Memory B cell (primary cell): Measurements from ENCODE around the gene INVS.

ENCODE experiments used
- ATAC-seq: fragments of 150-1000 bp; cut with Tn5 transposase; 2 replicates; pipeline ENCODE4 v1.10.0; 2021; ENCODE audit warnings: low read depth, mild to moderate bottlenecking, moderate library complexity
- DNase-seq, 2 donors: peaks; one replicate each; pipeline ENCODE4 v3.0.0; 2022; ENCODE audit warnings: low spot score in 2 of 2
- H3K27ac Mint-ChIP-seq: one replicate; pipeline ENCODE4 v1.8.0; 2022; ENCODE audit warnings: mild to moderate bottlenecking, moderate library complexity, mixed read lengths
- H3K27me3 Mint-ChIP-seq: one replicate; pipeline ENCODE4 v1.8.0; 2022; ENCODE audit warnings: mixed read lengths
- H3K36me3 Mint-ChIP-seq: one replicate; pipeline ENCODE4 v1.8.0; 2022; ENCODE audit warnings: mild to moderate bottlenecking, mixed read lengths
- H3K4me1 Mint-ChIP-seq: one replicate; pipeline ENCODE4 v1.8.0; 2022; ENCODE audit warnings: mixed read lengths
- H3K4me3 Mint-ChIP-seq: one replicate; pipeline ENCODE4 v1.8.0; 2022; ENCODE audit warnings: mild to moderate bottlenecking, moderate library complexity, mixed read lengths
- H3K9me3 Mint-ChIP-seq: one replicate; pipeline ENCODE4 v1.8.0; 2022; ENCODE audit warnings: mixed read lengths

INVS gene

GRCh38 chr9:100160021-100160420, 61.0 kb downstream of the INVS start:
- peaks cover 14% of the 10 kb centered on the region for H3K36me3 Mint-ChIP-seq

GRCh38 chr9:100167176-100167575, 68.1 kb downstream of the INVS start:
- Mint-ChIP-seq H3K4me1 (no peaks in the 10 kb centered on the region), H3K27me3 (no peaks in the 10 kb centered on the region), H3K36me3 (peaks cover 11% of the 10 kb centered on the region), H3K9me3 (peaks cover 1% of the 10 kb centered on the region), H3K4me3 (no peak overlapping the region), H3K27ac (no peak overlapping the region)
- no peak for ATAC-seq
- DNase-seq, result no peak

More at GRCh38 chr9:100160021-100160420, 61.0 kb downstream of the INVS start:
- H3K4me1 Mint-ChIP-seq, result peaks cover 11% of the 10 kb centered on the region
- no peaks in the 10 kb centered on the region for H3K9me3 Mint-ChIP-seq
- H3K27ac Mint-ChIP-seq, result no peak overlapping the region
- peak; percentile 22 for ATAC-seq
- H3K27me3 Mint-ChIP-seq, result no peaks in the 10 kb centered on the region
- DNase-seq, result no peak
- no peak overlapping the region for H3K4me3 Mint-ChIP-seq

GRCh38 chr9:100167915-100168654, 69.0 kb downstream of the INVS start:
- Mint-ChIP-seq H3K4me3 (no peak overlapping the region), H3K27me3 (no peaks in the 10 kb centered on the region)

GRCh38 chr9:100170085-100170484, 71.0 kb downstream of the INVS start:
- Mint-ChIP-seq H3K27me3 (no peaks in the 10 kb centered on the region), H3K36me3 (peaks cover 34% of the 10 kb centered on the region), H3K4me3 (no peak overlapping the region), H3K27ac (no peak overlapping the region), H3K9me3 (peaks cover 7% of the 10 kb centered on the region), H3K4me1 (no peaks in the 10 kb centered on the region)
- ATAC-seq (no peak), DNase-seq (no peak)

More at GRCh38 chr9:100167915-100168654, 69.0 kb downstream of the INVS start:
- no peak overlapping the region for H3K27ac Mint-ChIP-seq
- peaks cover 18% of the 10 kb centered on the region for H3K36me3 Mint-ChIP-seq
- no peaks in the 10 kb centered on the region for H3K4me1 Mint-ChIP-seq
- ATAC-seq (no peak), DNase-seq (no peak)
- H3K9me3 Mint-ChIP-seq, result peaks cover 4% of the 10 kb centered on the region

- Mint-ChIP-seq H3K9me3 (peaks cover 7% of the 10 kb centered on the region), H3K4me1 (no peaks in the 10 kb centered on the region), H3K27me3 (no peaks in the 10 kb centered on the region), H3K4me3 (no peak overlapping the region), H3K27ac (no peak overlapping the region), H3K36me3 (peaks cover 35% of the 10 kb centered on the region)
- no peak for DNase-seq
- no peak for ATAC-seq
Measured at GRCh38 chr9:100170556-100170955, 71.5 kb downstream of the INVS start.

GRCh38 chr9:100186356-100186755, 87.3 kb downstream of the INVS start:
- H3K27me3 Mint-ChIP-seq, result no peaks in the 10 kb centered on the region
- no peak for ATAC-seq
- H3K9me3 Mint-ChIP-seq, result peaks cover 24% of the 10 kb centered on the region
- no peak for DNase-seq
- H3K4me3 Mint-ChIP-seq, result no peak overlapping the region
- peaks cover 3% of the 10 kb centered on the region for H3K4me1 Mint-ChIP-seq
- no peak overlapping the region for H3K27ac Mint-ChIP-seq
- peaks cover 35% of the 10 kb centered on the region for H3K36me3 Mint-ChIP-seq

- peaks cover 54% of the 10 kb centered on the region for H3K36me3 Mint-ChIP-seq
- no peak overlapping the region for H3K27ac Mint-ChIP-seq
- H3K4me1 Mint-ChIP-seq, result peaks cover 3% of the 10 kb centered on the region
- no peaks in the 10 kb centered on the region for H3K27me3 Mint-ChIP-seq
- peaks cover 20% of the 10 kb centered on the region for H3K9me3 Mint-ChIP-seq
- DNase-seq (no peak), ATAC-seq (no peak)
- no peak overlapping the region for H3K4me3 Mint-ChIP-seq
Measured at GRCh38 chr9:100190339-100190738, 91.3 kb downstream of the INVS start.

- Mint-ChIP-seq H3K36me3 (peaks cover 52% of the 10 kb centered on the region), H3K4me3 (no peak overlapping the region), H3K27ac (no peak overlapping the region), H3K27me3 (no peaks in the 10 kb centered on the region), H3K9me3 (peaks cover 20% of the 10 kb centered on the region), H3K4me1 (peaks cover 3% of the 10 kb centered on the region)
- no peak for DNase-seq
- no peak for ATAC-seq
Measured at GRCh38 chr9:100191264-100191663, 92.2 kb downstream of the INVS start.

GRCh38 chr9:100193078-100193477, 94.0 kb downstream of the INVS start:
- DNase-seq (no peak), ATAC-seq (no peak)
- Mint-ChIP-seq H3K4me1 (no peaks in the 10 kb centered on the region), H3K27me3 (no peaks in the 10 kb centered on the region), H3K36me3 (peaks cover 41% of the 10 kb centered on the region), H3K9me3 (peaks cover 18% of the 10 kb centered on the region), H3K27ac (no peak overlapping the region), H3K4me3 (no peak overlapping the region)

GRCh38 chr9:100196215-100196614, 97.2 kb downstream of the INVS start:
- peaks cover 8% of the 10 kb centered on the region for H3K9me3 Mint-ChIP-seq
- H3K27ac Mint-ChIP-seq, result no peak overlapping the region
- no peak for ATAC-seq
- peaks cover 28% of the 10 kb centered on the region for H3K36me3 Mint-ChIP-seq
- no peaks in the 10 kb centered on the region for H3K27me3 Mint-ChIP-seq
- no peaks in the 10 kb centered on the region for H3K4me1 Mint-ChIP-seq
- H3K4me3 Mint-ChIP-seq, result no peak overlapping the region
- no peak for DNase-seq

- Mint-ChIP-seq H3K36me3 (peaks cover 21% of the 10 kb centered on the region), H3K4me1 (no peaks in the 10 kb centered on the region), H3K9me3 (peaks cover 2% of the 10 kb centered on the region), H3K27me3 (no peaks in the 10 kb centered on the region), H3K27ac (no peak overlapping the region), H3K4me3 (no peak overlapping the region)
- no peak for DNase-seq
- ATAC-seq, result no peak
Measured at GRCh38 chr9:100196828-100197227, 97.8 kb downstream of the INVS start.

- Mint-ChIP-seq H3K4me3 (no peak overlapping the region), H3K4me1 (no peaks in the 10 kb centered on the region), H3K36me3 (peaks cover 19% of the 10 kb centered on the region), H3K27me3 (no peaks in the 10 kb centered on the region), H3K9me3 (no peaks in the 10 kb centered on the region), H3K27ac (no peak overlapping the region)
- ATAC-seq, result no peak
- DNase-seq, result no peak
Measured at GRCh38 chr9:100197553-100197952, 98.5 kb downstream of the INVS start.

GRCh38 chr9:100202806-100203205, 103.8 kb downstream of the INVS start:
- Mint-ChIP-seq H3K4me1 (no peaks in the 10 kb centered on the region), H3K36me3 (peaks cover 3% of the 10 kb centered on the region), H3K4me3 (no peak overlapping the region), H3K27me3 (no peaks in the 10 kb centered on the region), H3K27ac (no peak overlapping the region), H3K9me3 (no peaks in the 10 kb centered on the region)
- ATAC-seq (no peak), DNase-seq (no peak)

- H3K4me1 Mint-ChIP-seq, result peaks cover 2% of the 10 kb centered on the region
- ATAC-seq, result no peak
- no peak for DNase-seq
- peaks cover 1% of the 10 kb centered on the region for H3K36me3 Mint-ChIP-seq
- H3K9me3 Mint-ChIP-seq, result no peaks in the 10 kb centered on the region
- no peaks in the 10 kb centered on the region for H3K27me3 Mint-ChIP-seq
- no peak overlapping the region for H3K27ac Mint-ChIP-seq
- no peak overlapping the region for H3K4me3 Mint-ChIP-seq
Measured at GRCh38 chr9:100204796-100205195, 105.8 kb downstream of the INVS start.

GRCh38 chr9:100206899-100207298, 107.9 kb downstream of the INVS start:
- ATAC-seq, result no peak

More at GRCh38 chr9:100206899-100207298, 107.9 kb downstream of the INVS start:
- Mint-ChIP-seq H3K27ac (no peak overlapping the region), H3K27me3 (no peaks in the 10 kb centered on the region), H3K4me3 (no peak overlapping the region), H3K4me1 (peaks cover 10% of the 10 kb centered on the region), H3K9me3 (no peaks in the 10 kb centered on the region), H3K36me3 (no peaks in the 10 kb centered on the region)
- no peak for DNase-seq
